GM18520 (cell line): ENCODE measurements around the gene CDH18.

Experiments used
- ATAC-seq: cut with Tn5 transposase; IDR thresholded peaks from one replicate; pipeline ENCODE4 v1.9.1; 2021; ENCODE audit not compliant: unreplicated experiment

CDH18 gene

DNA sequence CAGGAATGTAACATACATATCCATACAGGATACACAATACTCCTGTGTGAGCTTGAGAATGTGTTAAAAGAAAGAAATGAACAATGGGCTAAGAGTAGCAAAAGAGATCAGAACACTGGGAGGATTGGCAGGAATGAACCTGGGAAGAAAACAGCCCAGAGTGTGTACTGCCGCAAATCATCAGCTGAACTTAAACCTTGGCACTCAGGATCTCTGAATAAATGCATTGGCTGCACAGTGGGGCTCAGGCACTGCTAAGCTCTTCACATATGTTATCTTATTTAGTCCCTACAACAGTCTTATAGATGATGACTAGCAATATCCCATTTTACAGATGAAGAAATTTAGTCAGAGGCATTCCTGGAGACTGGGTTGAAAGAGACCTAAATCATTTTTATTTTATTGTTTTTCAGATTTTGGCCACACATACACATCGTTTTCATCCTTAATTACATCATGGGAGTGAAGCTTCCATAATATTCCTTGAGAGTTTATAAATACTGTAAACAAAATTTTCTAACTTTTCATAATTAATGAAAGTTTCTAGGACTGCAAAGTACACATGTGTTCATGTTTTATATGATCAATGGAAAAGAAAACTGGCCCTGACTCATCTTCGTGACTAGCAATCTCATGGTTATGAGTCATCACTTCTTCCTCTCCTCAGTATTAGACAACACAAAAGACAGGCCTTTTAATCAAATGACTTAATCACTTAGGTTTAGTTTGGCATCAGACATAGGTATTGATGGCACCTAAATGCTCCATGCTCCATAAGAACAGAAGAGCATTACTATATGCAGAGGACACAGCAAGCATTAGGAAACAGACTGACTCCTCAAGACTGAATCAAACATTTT lies 59.2 kb downstream of the CDH18 start:
- ATAC-seq, result peak; percentile 54

GRCh38 chr5:19927919-19928318 lies 60.1 kb downstream of the CDH18 start:
- no peak for ATAC-seq

DNA sequence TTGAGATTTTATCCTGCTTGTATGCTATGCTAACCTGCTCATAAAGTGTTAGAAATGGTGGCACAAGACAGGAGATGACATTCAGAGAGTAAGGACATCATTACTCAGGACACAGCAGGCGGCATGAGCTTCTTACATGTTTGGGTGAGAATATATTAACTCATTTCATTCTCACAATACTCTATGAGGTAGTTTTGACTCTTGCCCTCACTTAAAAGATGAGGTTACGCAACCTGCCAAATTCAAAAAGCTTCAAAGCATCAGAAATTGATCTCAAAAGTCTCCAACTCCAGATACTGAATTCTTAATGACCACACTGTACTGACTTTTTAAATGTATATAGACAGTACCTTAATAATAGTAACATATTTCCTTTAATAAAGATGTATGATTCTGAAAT lies 60.8 kb downstream of the CDH18 start:
- ATAC-seq, result no peak

- ATAC-seq, result no peak
Observed at GRCh38 chr5:19923742-19924141, 64.3 kb downstream of the CDH18 start.

GRCh38 chr5:19920761-19921160 lies 67.2 kb downstream of the CDH18 start:
- ATAC-seq, result no peak

- ATAC-seq, result no peak
Observed at GRCh38 chr5:19918780-19919179, 69.2 kb downstream of the CDH18 start.

DNA sequence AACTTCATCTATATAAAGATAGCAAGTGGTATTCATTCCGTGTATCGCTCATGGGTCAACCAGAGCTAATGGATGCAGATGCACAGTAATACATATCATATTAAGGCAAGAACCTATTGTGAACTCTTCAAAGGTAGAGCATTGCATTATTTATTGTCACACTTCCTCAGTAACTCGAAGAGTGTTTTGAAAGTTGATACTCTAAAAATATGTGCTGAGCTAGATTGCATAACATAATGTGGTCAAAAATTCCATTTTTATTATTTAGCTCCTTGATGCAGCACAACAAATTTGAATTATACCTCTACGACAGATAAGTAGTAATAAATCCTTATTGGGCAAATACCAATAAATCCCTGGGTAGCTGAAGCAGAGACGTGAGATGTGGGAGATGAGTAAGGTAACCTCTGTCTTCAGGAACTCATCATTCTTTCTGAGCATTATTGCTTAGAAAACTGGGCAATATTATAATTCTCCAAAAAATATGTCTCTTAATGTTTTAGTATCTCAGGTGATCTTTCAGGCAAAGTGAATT lies 70.3 kb downstream of the CDH18 start:
- no peak for ATAC-seq

- ATAC-seq, result no peak
Observed at GRCh38 chr5:19910136-19910535, 77.9 kb downstream of the CDH18 start.

GRCh38 chr5:19904766-19905165 lies 83.2 kb downstream of the CDH18 start:
- no peak for ATAC-seq

GRCh38 chr5:19903611-19904010 lies 84.4 kb downstream of the CDH18 start:
- no peak for ATAC-seq

DNA sequence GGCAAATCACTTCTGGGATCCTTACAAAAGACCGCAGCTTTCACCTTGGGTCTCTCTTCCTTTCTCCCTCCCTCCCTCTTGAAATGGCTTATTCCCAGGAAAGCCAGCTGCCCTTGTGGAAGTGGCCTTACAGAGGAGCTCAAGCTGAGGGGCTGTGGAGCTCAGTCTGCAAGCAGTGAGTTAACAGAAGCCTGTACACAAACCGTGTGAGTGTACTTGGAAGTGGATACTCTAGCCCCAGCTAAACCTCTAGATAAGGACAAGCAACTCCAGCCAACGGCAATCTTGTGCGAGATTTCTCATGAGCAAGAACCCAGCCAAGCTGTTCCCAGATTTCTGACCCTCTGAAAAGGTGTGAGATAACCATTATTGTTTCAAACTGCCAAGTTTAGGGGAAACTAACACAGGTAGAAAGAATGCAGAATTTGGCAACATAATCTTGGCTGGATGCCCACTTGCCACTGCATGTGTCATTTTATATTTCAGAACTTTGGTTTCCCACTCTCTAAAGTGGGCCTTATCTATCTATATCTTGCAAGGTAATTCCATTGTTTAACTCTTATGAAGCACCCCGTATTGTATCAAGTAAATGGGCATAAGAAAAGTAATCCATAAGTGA lies 85.6 kb downstream of the CDH18 start:
- no peak for ATAC-seq

- ATAC-seq, result no peak
Observed at GRCh38 chr5:19900269-19900668, 87.7 kb downstream of the CDH18 start.

- ATAC-seq, result no peak
Observed at GRCh38 chr5:19891658-19892057, 96.3 kb downstream of the CDH18 start.

DNA sequence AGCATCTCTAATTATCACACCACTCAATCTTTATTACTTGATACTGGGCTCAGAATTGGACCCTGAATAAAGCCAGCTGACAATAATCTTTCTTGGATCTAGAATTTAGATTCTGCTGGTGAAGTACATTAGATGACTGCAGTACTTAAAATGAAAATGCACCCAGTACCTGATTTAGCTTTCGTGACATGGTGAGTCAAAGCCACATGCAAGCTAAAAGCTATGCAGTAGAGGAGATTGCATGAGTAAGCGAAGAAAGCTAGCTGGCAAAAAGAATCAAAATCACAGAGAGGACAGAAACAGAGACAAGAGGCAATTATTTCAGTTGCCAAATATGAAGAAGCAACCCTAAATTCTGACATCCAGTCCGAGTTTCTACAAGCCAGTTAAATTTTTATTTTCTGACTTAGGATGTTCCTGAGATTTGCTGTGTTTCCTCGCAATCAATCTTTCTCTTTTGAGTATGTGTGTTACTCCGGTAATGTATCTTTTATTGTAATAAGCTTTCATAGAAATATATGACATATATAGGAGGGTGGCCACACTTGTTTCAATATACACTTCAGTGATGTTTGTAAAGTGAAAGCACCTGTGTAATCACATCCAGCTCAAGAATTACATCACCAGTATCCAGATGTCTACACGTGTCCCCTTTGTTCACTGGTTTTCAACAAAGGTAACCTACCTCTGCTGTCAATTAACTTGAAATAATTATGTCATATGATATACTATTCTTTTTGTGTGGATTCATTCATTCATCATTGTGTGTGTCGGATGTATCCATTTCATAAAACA lies 101.7 kb downstream of the CDH18 start:
- no peak for ATAC-seq

DNA sequence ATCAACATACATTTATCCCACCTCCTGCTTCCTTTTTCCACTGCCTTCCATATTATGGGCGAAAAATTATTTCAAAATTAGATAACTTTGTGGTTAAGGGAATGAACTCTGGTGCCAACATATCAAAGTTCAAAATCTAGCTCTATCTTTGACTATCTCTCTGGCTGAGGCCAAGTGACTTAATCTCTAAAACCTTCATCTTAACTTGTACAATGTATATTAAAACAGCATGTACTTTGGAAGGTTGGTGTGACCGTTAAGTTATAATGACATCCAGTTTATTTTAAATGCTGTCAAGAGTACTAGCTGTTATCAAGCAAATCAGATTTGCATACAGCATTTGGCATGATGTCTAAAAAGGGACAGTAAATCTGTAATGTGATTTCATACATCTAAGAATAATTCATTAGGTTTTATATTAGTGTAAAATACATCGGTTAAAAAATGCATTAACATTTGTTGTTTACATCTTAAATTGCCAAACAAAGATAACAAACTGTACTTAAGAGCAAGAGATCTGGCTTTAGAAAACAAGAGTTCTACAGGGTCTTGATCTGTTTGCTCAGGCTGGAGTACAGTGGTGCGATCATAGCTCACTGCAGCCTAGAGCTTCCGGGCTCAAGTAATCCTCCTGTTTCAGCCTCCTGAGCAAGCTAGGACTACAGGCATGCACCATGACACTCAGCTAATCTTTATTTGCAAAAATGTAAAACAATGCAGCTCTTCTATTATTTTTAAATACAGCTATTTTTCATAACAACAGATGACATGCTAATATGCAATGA lies 102.8 kb downstream of the CDH18 start:
- no peak for ATAC-seq

- ATAC-seq, result no peak
Observed at GRCh38 chr5:19880859-19881436, 107.1 kb downstream of the CDH18 start.

- ATAC-seq, result no peak
Observed at GRCh38 chr5:19880458-19880857, 107.5 kb downstream of the CDH18 start.

- no peak for ATAC-seq
Observed at GRCh38 chr5:19874811-19875210, 113.2 kb downstream of the CDH18 start.

- ATAC-seq, result no peak
Observed at GRCh38 chr5:19866090-19866450, 121.9 kb downstream of the CDH18 start.

GRCh38 chr5:19865336-19866089 lies 122.5 kb downstream of the CDH18 start:
- no peak for ATAC-seq
